NOMO-1 treated with dmso at 0.1 percent for 144 hours (cell line): ENCODE results near the gene MAPRE2.
"Not testable (repeated sequence)": the region's sequence is repeated elsewhere in the genome, so short reads cannot be mapped to it uniquely, and the experiment has no call there.

Experiments
- DNase-seq: peaks from one replicate; lab custom pipeline; 2025; ENCODE audit not compliant: unreplicated experiment; lab: John Stamatoyannopoulos, UW

Gene MAPRE2

DNA sequence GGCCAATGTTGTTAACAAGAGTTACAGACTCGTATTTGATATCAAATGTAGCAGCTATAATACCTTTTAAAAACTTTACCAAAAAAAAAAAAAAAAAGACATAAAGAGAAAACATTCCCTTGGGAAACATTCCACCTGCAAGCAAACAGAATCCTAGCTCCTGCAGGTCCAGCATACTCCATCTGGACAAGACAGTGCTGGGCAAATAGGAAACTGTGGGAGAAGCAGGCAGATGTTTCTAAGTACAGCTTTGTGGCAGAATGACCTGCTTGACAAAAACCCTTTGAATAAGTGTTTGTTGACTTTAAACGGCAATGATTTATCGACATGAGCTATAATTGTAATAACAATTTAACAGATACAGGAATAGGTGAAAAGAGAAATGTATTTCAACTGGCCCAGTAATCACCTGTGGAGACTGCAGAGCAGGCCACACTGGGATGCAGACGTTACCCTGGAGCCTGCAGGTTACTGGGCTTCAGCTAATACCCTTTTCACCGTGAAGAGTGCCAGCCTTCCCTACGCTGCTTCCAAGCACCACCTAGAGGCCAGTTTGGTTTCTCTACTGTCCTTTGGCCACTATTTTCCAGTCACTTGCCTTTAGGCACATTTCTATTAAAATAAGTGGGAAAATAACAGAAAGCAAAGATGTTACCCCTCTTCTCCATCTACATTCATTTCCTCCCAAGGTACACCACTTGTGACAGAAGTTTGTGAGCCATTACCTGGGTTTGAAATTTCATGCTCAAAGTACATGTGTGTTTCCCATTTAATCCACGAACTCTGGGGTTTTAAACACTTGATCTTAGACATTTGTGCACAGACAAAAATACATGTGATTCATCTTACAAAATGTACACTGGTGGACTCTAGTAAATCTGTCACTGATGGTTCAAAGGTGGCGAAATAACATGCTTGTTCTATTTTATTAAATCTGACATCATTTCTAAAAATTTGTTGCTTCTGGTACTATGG, 102.7 kb downstream of the MAPRE2 start:
- no peak for DNase-seq

DNA sequence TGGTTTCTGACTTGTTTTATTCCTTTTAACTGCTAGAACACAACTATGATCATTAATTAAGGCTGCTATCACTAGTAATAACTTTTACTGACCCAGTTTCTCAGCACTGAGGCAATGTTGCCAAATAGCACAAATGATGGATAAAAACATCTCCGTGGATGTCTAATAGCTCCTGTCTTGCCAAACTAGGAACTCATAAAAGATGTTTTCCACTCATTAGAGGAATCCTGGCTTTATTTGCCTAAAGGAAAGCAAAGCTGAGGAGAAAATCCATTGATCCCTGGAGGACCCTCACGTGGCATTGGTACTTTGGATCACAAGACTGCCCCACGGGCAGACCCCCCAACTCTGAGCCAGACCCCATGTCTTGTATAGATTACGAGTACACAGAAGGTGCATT, 103.5 kb downstream of the MAPRE2 start:
- no peak for DNase-seq

DNA sequence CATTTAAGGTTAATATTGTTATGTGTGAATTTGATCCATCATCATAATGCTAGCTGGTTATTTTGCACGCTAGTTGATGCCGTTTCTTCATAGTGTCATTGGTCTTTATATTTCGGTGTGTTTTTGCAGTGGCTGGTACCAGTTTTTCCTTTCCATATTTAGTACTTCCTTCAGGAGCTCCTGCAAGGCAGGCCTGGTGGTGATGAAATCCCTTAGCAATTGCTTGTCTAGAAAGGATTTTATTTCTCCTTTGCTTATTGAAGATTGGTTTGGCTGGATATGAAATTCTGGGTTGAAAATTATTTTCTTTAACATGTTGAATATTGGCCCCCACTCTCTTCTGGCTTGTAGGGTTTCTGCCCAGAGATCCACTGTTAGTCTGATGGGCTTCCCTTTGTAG, 109.0 kb downstream of the MAPRE2 start:
- not testable (repeated sequence) for DNase-seq

- peak; percentile 77 for DNase-seq
Measured at GRCh38 chr18:35153609-35154272, 112.5 kb downstream of the MAPRE2 start.

DNA sequence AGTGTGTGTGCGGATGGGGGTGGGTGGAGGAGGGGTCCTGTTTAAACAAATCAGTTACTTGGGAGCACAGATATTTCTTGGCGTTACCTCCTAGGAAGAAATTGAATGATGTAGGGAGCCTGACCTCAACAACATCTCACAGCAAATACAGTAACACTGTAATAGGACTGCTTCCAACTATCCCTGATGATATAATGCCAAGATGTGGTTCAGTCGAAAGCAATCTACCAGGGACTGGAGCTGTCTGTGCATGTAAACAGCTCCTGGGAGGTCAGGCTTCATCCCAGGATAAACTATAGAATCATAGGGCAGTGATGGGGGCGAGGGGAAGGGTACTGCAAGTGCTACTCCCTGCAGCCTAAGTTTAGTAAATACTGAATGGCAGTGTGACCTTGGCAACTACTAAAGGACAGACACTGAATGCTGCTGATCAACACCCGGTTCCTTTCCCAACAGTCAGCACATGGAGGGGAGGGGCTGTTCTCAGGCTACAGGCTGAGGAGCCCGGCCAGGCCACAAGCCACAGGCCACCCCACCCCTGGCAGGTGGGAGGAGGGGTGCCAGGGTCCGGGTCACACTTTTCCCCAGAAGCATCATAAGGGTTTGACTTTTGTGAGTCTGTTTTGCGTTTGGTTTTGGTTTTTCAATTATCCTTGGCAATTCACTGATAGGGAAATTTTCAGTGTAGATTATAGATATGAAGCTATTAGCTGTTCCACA, 114.3 kb downstream of the MAPRE2 start:
- DNase-seq: no peak

- DNase-seq: no peak
Measured at GRCh38 chr18:35157181-35157580, 116.0 kb downstream of the MAPRE2 start.

DNA sequence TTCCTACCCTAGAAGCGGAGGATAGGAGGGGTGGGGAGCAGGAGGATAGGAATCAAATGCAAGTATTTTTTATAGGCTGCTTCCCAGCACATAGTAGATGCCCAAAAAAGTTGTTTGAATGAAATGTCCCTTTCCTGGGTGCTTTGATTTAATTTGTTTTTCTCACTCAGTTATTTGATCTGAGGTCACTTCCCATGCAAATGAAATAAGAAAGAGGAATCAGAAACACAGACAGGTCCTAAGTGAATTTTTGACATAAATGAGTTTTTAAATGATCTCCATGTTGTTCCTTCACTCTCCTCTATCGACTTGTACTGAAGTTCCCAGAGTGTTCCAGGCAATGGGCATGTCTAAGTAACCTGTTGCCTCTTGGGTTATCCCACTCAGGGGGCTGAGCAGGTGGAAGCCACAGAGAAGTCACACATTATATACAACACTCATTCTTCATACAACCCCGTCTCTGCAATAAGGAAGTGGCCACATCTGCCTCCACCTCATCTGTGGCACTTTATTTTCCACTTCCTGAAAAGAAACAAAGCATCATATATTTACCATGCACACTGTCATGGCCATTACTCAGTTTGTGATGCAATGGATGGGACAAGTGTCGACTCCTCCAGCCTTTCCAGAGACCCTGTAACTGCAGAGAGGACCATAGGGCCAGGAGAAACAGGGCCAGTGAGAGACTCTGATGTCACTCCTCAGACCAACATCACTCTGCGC, 117.7 kb downstream of the MAPRE2 start:
- peak; percentile 80 for DNase-seq

DNA sequence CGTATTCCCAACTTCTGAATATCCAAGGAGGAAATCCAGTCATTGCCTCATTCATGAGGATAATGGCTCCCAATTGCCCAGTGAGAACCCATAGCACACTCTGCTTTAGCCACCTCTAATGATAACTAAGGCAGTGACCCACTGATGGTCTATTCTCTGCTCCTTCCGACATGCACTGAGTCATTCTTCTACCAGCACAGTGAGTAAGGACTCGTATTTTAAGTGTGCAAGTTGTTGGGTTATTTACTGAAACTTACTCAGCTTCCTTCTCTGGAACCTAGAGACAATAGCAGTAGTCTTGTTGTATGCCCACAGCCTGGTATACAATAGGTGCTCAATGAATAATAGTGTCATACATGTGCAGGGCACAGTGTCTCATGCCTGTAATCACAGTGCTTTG, 118.6 kb downstream of the MAPRE2 start:
- DNase-seq: no peak

DNA sequence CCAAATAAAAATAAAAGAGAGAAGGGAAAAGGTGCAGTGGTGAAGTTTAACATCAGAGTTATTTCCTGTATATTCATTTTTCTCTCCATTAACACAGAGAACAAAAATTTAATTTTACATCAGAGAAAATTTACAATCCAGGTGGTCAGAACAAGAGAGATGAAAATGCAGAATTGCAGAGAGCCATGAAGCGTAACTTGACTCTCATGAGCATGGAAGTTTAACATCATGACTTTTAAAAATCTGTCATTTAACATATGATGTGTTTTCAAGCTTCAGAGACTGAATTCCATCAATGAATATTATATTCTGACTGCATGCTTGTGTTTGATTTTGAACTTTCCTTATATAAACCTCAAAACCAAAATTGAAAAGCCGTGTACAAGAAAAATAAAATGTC, 120.3 kb downstream of the MAPRE2 start:
- DNase-seq: no peak

- DNase-seq: no peak
Measured at GRCh38 chr18:35161934-35162333, 120.7 kb downstream of the MAPRE2 start.

GRCh38 chr18:35163014-35163539, 121.9 kb downstream of the MAPRE2 start:
- no peak for DNase-seq

DNA sequence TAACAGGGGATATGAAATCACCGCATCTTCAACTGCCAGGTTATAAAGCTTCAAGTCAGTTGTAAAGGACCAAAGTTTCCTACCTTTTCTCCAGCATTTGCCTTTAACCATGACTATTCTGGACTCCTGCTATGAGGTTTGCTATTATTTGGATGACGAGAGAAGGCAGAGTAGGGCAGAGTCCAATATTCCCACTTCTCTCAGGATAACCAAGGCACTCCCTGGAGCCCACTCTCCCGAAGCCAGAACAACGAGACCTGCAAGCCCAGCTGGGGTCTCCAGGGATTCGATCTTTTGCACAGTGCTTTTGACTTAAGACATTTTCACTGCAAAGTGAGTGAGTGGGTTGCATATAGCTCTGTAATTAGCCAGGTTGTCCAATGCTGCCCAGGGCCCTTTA, 122.5 kb downstream of the MAPRE2 start:
- no peak for DNase-seq

- no peak for DNase-seq
Measured at GRCh38 chr18:35164133-35164532, 122.9 kb downstream of the MAPRE2 start.

GRCh38 chr18:35167332-35167731, 126.1 kb downstream of the MAPRE2 start:
- DNase-seq: no peak

DNA sequence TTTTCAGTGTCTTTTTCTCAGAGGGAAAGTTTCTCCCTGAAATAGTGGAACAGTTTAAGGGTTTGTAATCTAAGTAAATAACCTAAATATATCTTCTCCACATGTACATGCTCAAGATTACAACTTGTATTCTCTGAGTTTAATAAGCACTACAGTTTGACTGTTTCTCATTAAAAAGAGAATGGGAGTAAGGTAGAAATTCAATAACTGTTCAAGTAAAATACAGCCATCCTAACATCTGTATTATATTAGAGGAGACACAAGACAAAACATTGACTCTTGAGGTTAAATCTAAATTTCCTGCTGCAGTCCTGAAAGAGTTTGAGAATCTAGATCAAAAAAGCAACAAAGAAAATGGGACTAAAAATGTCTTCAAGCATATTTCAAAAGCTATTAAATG, 126.6 kb downstream of the MAPRE2 start:
- DNase-seq: no peak

- not testable (repeated sequence) for DNase-seq
Measured at GRCh38 chr18:35170323-35170722, 129.1 kb downstream of the MAPRE2 start.

DNA sequence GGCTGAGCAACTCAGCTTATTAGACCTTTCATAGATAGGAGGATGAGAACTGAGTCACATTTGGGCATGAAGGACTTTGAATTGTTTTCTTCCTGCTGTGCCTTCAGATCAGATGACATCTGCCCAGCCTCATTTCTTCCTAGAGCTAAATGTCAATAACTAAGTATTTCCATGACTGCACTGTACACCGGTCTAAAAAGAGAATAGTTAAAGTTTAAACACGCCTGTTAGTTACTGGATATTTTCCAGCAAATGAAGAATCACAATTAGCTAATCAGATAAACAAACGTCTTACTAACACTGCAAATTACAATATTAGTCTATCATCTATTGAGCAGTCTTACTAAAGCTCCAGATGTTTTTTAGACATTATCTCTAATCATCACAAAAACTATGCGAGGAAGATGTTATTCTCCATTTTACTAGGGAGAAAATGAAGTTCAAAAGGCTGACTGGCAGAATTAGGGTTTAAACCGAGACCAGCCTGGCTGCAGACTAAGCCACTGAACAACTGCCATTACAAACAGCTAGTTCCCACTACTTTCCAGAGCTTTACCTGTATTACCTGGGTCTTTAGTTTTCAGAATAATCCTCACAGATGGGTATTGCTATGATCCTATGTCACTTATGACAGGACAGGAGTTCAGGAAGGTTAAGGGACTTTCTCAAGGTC, 130.2 kb downstream of the MAPRE2 start:
- DNase-seq: no peak

DNA sequence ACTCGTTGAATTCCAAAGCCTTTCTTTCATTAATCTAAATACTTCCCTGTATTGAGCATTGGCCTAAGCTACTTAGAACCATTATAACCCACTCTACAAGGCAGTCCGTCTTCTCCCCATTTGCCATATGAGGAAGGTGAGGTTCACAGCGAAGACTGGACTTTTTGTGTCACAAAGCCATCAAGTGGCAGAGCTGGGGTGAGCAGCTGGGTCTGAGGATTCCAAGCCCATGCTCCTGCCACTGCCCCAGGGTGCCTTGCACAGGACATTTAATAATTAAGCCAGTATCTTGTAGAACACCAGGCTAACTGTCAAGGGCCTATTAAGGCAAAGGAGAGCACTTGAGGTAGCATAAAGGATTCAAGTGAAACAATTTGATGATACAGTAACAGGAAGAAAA, 130.8 kb downstream of the MAPRE2 start:
- no peak for DNase-seq

DNA sequence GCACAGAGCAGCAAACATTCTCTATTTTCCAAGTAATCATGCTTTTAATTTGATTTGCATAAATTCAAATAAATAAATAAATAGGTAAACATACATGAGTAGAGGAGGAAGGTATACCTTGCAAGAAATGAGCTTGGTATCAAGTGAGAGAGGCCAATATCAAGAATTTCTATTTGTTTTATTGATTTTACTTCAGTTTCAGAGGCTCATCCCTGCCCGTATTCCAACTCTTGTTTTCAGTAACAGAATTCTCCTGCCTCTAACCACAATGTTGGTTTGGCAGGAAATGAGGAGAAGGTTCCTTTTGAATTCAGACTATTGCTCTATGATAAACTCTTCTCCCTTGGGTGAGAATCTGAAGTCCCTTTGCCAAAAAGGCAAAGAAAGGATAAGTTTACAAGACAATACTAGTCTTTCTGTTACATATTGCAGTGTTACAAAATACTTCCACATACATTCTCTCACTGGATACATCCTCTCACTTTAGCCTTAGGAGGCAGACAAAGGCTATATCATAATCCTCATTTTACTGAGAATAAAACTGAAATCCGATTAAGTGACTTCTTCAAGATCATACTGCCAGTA, 131.3 kb downstream of the MAPRE2 start:
- DNase-seq: no peak
